Melanocyte of skin (primary cell): ENCODE results near the gene TMC4. TPM values are rescaled to one million over a fixed set of nuclear protein-coding genes. Genes with fewer than 3 reads are reported as not detected.

Experiments used
- total RNA-seq, 2 donors: library from RNA; depleted of rRNA; stranded (reverse); fragments of >200 nt; gene quantifications; 2 replicates each; pipeline ENCODE4 v1.2.3, GENCODE V29; 2012

TMC4 gene, protein sequence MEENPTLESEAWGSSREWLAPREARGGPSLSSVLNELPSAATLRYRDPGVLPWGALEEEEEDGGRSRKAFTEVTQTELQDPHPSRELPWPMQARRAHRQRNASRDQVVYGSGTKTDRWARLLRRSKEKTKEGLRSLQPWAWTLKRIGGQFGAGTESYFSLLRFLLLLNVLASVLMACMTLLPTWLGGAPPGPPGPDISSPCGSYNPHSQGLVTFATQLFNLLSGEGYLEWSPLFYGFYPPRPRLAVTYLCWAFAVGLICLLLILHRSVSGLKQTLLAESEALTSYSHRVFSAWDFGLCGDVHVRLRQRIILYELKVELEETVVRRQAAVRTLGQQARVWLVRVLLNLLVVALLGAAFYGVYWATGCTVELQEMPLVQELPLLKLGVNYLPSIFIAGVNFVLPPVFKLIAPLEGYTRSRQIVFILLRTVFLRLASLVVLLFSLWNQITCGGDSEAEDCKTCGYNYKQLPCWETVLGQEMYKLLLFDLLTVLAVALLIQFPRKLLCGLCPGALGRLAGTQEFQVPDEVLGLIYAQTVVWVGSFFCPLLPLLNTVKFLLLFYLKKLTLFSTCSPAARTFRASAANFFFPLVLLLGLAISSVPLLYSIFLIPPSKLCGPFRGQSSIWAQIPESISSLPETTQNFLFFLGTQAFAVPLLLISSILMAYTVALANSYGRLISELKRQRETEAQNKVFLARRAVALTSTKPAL
- total RNA-seq: 1 to 10 TPM in 1 of 2 donors, not detected in 1; 1.0 TPM

DNA sequence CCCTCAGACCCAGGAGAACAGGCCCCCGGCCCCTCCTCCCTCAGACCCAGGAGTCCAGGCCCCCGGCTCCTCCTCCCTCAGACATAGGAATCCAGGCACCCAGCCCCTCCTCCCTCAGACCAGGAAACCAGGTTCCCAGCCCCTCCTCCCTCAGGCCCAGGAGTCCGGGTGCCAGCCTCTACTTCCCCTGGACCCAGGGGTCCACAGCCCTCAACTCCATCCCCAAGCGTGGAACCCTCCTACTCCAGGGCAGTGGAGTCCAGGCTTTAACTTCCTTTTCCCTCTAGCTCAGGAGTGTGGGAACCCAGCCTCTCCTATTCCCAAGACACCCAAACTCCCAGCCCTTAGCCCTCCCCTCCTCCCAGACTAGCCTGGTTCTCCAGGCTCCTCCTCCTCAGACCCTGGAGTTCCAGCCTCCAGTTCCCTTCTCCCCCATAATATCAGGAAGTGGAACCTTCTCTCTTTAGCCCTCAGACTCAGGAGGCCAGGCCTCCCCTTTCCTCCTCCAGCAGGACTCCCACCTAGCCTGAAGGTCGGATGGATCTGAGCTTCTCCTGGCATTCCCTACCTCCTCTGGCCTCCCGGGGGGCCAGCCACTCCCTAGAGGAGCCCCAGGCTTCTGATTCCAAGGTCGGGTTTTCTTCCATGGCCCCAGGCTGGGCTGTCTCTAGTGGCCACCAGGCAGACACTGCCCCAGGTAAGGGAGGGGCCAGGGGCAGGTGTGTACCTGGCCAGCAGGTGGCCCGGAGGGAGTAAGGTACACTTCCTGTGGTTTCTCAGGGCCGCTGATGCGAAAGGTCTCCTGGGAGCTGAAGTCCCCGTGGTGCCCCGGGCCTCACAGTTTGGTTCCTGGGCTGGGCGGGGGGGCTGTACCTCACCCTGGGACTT lies at the start of gene TMC4:
Gene TMC4 (minus strand): TSS at position 690 of the 888 bp plus-strand sequence. CDS start 43 bp downstream, at position 647.

DNA sequence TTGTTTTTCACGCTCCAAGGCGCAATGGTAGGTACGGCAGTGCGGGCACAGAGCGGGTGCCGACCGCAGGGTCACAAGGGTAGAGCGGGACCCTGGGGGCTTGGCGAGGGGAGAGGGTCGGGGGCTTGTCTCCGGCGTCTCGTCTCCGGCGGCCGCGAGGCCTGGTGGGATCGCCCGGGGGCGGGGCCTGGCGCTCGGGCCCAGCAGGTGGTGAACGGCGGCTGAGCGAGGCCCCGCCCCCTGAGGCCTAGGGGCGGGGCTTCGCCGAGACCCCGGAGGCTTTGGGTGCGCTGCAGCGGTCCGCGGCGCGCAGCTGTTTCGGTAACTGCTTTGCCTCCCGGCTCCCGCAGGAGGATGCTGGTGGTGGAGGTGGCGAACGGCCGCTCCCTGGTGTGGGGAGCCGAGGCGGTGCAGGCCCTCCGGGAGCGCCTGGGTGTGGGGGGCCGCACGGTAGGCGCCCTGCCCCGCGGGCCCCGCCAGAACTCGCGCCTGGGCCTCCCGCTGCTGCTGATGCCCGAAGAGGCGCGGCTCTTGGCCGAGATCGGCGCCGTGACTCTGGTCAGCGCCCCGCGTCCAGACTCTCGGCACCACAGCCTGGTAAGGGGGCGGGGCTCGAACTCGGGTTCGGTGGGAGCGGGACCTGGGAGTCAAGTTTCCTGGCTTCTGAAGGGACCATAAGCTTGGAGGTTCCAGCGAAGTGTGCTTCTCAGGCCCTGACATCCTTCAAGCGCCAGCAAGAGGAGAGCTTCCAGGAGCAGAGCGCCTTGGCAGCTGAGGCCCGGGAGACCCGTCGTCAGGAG lies 18.3 kb upstream of the TMC4 start, which contains the start of gene TSEN34:
Gene TSEN34 (plus strand): TSS at position 298 of the 800 bp plus-strand sequence. CDS start 57 bp downstream, at position 355.

DNA sequence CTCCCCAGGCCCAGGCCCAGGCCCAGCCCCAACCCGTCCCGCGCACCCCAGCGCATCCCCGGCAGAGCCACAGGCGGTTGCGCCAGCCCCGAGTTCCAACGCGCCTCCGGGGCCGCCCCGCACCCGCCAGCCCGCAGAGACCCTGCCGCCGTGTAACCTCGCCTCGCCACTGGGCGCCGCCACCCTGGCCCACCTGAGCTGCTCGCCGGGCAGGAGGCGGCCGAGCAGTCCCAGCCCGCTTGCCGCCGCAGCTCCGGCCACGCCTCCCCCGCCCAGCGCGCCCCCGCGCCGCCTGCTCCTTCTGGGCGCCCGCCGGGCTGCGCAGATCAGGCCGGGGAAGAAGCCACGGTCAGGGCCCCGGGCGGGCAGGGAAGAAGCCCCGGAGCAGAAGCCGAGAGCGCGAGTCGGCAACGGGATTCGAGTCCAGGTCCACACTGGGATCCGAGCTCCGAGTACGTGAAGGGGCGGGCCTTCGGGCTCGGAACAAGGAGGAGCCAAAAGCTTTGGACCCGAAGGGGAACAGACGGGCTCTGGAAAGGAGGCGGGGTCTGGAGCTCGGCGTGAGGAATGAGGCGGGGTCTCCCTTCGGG lies 16.3 kb upstream of the TMC4 start, which contains the start of gene MBOAT7:
Gene MBOAT7 (minus strand): TSS at position 436 of the 590 bp plus-strand sequence. CDS start 1,072 bp downstream, outside the sequence.

GRCh38 chr19:54159352-54160181 lies 13.4 kb downstream of the TMC4 start, which contains the start of gene LENG1:
Gene LENG1 (minus strand): TSS chr19:54159721. CDS start chr19:54159695, 26 bp downstream.

DNA sequence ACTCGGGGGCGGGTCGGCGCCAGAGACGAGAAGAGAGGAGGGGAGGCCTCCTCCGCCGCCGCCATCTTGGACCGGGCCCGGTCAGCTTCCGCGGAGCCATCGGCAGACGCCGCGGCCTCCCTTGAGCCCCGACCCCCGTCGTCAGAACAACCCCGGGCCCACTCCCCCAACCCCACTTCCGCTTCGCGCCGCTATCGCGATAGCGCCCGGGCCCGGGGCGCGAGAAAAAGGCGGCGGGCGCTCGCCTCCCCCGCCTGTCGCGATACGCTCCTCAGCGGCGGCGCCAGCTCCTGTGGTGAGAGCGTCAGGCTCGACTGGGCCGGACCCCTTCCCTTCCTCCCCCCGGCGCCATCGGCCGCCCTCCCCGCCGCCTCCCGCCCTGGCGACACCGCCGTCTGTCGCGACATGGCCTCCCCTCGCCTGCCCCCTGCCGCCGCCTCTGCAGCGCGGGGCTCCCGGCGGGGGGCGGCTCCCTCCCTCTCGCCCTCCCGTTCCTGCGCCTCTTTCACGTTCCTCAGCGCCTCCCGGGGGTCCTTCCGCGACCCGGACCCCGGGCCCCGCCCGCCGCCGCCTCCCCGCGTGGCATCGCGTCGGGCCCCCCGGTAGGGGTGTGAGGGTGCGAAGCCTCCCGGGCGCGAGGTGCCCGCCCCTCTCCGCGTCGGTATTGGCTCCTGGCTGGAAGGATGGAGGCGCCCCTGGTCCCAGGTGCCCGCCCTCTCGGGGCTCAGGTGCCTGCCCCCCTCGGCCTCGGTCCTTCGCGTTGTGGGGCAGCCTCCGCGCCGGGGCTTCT lies 35.1 kb downstream of the TMC4 start, which contains the start of gene CNOT3:
Gene CNOT3 (plus strand): TSS at position 64 of the 790 bp plus-strand sequence. CDS start 5,217 bp downstream, outside the sequence.

GRCh38 chr19:54115109-54116063 lies 57.6 kb downstream of the TMC4 start, which contains the start of the genes PRPF31 and TFPT:
Gene PRPF31 (plus strand): TSS chr19:54115754. CDS start chr19:54118279, 2,525 bp downstream.
Gene TFPT (minus strand): TSS chr19:54115657. CDS start chr19:54115269, 388 bp downstream.

Other genes with a start within 250 kb of the TMC4 start
- gene CACNG8, start 210.2 kb downstream of the TMC4 start, total RNA-seq: not detected
- not detected for gene CACNG6, start 181.5 kb downstream of the TMC4 start, total RNA-seq
- not detected for gene VSTM1, start 109.3 kb downstream of the TMC4 start, total RNA-seq
- not detected for gene TARM1, start 91.8 kb downstream of the TMC4 start, total RNA-seq
- not detected for gene OSCAR, start 72.4 kb downstream of the TMC4 start, total RNA-seq
- 10 to 100 TPM in 1 of 2 donors, 1 to 10 TPM in 1; 8.6 to 11.3 TPM for gene NDUFA3, start 70.3 kb downstream of the TMC4 start, total RNA-seq
- gene TFPT, start 57.5 kb downstream of the TMC4 start, total RNA-seq: 10 to 100 TPM; 39.9 to 50.3 TPM
- 10 to 100 TPM; 32.0 to 75.6 TPM for gene PRPF31, start 57.4 kb downstream of the TMC4 start, total RNA-seq
- gene CNOT3, start 35.4 kb downstream of the TMC4 start, total RNA-seq: 1 to 10 TPM; 8.9 to 9.7 TPM
- 1 to 10 TPM; 5.2 to 6.3 TPM for gene LENG1, start 13.4 kb downstream of the TMC4 start, total RNA-seq
- 10 to 100 TPM; 27.9 to 28.3 TPM for gene MBOAT7, start 16.4 kb upstream of the TMC4 start, total RNA-seq
- 10 to 100 TPM; 56.4 to 87.2 TPM for gene TSEN34, start 18.1 kb upstream of the TMC4 start, total RNA-seq
- gene RPS9, start 27.7 kb upstream of the TMC4 start, total RNA-seq: 1,000 to 10,000 TPM in 1 of 2 donors, 100 to 1,000 TPM in 1; 794 to 1,187 TPM
- gene LILRB3, start 49.8 kb upstream of the TMC4 start, total RNA-seq: not detected
- not detected for gene LILRA6, start 69.6 kb upstream of the TMC4 start, total RNA-seq
- gene LILRB5, start 84.1 kb upstream of the TMC4 start, total RNA-seq: not detected
- gene LILRB2, start 108.0 kb upstream of the TMC4 start, total RNA-seq: not detected
- not detected for gene LILRA5, start 140.0 kb upstream of the TMC4 start, total RNA-seq
- not detected for gene LILRA4, start 166.0 kb upstream of the TMC4 start, total RNA-seq
- gene LAIR1, start 191.8 kb upstream of the TMC4 start, total RNA-seq: not detected
- not detected for gene TTYH1, start 242.3 kb upstream of the TMC4 start, total RNA-seq